Measurements from ENCODE around the gene SRSF10. TPM values are rescaled to one million over a fixed set of nuclear protein-coding genes. Genes with fewer than 3 reads are reported as not detected.
"Not testable (repeated sequence)": the region's sequence is repeated elsewhere in the genome, so short reads cannot be mapped to it uniquely, and the experiment has no call there.

Gene SRSF10
- total RNA-seq, 1 donor from 2014 or later: 70.2 TPM

- no peak for DNase-seq (ENCODE audit: low read depth in 2 of 2)
Observed at GRCh38 chr1:23997812-23998211, 17.7 kb upstream of the SRSF10 start.

DNA sequence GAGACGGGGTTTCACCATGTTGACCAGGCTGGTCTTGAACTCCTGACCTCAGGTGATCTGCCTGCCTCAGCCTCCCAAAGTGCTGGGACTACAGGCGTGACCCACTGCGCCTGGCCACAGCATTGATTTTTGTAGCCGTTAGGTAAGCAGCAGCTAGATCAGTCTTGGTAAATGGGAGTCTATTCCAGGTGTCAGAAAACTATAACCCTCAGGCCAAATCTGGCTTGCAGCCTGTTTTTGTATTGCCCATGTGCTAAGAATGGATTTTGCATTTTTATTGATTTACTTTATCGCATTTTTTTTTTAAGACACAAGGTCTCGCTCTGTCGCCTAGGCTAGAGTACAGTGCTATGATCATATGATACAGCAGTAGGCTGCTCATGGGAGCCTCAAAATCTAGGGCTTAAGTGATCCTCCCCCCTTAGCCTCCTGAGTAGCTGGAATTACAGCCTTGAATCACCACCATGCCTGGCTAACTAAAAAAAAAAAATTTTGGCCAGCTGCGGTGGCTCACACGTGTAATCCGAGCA is 16.6 kb upstream of the SRSF10 start:
- DNase-seq (ENCODE audit: low read depth in 2 of 2): no peak

DNA sequence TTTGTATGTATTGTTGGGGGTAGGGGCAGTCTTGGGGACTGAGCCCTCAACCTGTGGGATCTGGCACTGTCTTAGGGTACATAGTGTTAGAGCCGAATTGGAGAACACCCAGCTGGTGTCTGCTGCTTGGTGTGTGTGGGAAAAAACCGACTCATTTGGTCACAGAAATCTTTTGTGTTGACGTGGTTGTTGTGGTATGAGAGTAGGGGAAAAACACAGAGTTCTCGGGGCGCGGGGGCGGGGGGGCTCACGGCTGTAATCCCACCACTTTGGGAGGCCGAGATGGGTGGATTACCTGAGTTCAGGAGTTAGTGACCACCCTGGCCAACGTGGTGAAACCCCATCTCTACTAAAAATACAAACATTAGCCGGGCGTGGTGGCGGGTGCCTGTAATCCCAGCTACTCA is 15.3 kb upstream of the SRSF10 start:
- no peak for DNase-seq (ENCODE audit: low read depth in 2 of 2)

DNA sequence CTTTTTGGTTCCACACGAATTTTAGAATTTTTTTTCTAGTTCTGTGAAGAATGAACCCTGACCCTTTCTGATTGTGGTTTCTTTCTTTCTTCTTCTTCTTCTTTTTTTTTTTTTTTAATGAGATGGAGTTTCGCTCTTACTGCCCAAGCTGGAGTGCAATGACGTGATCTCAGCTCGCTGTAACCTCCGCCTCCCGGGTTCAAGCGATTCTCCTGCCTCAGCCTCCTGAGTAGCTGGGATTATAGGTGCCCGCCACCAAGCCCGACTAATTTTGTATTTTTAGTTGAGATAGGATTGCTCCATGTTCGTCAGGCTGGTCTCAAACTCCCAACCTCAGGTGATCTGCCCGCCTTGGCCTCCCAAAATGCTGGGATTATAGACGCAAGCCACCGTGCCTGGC is 11.9 kb upstream of the SRSF10 start:
- not testable (repeated sequence) for DNase-seq (ENCODE audit: low read depth in 2 of 2)

DNA sequence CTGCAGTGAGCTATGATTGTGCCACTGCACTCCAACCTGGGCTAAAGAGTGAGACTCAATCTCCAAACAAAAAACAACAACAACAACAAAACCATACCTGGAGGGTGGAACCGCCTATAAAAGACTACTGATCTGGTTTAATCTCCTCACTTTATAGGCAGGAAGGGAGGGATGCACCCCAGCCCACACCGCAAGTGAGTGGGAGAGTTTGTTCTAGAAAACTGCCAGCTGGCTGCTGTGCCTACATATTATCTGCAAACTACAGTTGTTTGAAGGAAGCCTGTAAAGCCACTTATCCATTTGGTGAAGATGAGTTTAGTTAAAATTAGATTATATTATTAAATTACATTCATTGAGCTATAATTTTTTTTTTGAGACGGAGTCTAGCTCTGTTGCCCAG is 9.1 kb upstream of the SRSF10 start:
- no peak for DNase-seq (ENCODE audit: low read depth in 2 of 2)

- DNase-seq (ENCODE audit: low read depth in 2 of 2): not testable (repeated sequence)
Observed at GRCh38 chr1:23987038-23987437, 6.9 kb upstream of the SRSF10 start.

GRCh38 chr1:23984417-23985186 is 4.5 kb upstream of the SRSF10 start:
- DNase-seq (ENCODE audit: low read depth in 2 of 2): peak; percentile 26 to 84

GRCh38 chr1:23980728-23981070 is 572 bp upstream of the SRSF10 start:
- peak; percentile 43 to 56 for DNase-seq (ENCODE audit: low read depth in 2 of 2)

GRCh38 chr1:23979387-23979880 is 693 bp downstream of the SRSF10 start:
- DNase-seq (ENCODE audit: low read depth in 2 of 2): peak; percentile 28 to 46

DNA sequence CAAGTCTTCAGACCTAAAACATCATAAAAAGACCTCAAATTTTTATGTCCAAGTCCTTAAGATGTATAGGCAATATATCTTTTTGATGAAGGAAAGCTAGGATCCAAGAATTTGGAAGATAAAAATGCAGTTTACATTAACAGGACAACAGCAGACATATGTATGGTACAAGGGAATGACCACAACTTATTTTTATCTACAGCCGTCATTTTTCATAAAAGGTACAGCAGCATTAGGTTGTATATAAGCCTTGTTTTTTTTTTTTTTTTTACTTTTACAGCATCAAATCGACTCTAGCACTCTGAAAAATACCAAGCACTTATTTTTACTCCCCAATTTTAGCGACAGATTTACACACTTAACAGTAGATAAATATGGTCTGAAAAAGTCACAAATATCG is 1.3 kb downstream of the SRSF10 start:
- DNase-seq (ENCODE audit: low read depth in 2 of 2): no peak

DNA sequence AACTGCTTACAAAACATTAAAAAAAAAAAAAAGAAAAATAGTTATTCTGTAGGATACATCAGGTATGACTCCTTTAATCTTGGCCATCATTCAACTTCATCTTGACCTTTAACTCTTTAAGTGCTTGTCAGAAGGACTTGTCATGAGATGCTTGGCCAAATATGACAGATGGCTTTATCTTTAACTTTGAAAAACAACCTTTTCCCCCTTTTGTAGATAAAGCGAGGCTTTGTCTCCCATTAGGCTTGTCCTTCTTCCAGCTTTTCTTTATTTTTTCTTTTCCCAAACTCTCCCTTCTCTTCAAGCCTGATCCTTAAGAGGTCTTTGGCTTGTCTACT is 2.3 kb downstream of the SRSF10 start:
- DNase-seq (ENCODE audit: low read depth in 2 of 2): no peak

DNA sequence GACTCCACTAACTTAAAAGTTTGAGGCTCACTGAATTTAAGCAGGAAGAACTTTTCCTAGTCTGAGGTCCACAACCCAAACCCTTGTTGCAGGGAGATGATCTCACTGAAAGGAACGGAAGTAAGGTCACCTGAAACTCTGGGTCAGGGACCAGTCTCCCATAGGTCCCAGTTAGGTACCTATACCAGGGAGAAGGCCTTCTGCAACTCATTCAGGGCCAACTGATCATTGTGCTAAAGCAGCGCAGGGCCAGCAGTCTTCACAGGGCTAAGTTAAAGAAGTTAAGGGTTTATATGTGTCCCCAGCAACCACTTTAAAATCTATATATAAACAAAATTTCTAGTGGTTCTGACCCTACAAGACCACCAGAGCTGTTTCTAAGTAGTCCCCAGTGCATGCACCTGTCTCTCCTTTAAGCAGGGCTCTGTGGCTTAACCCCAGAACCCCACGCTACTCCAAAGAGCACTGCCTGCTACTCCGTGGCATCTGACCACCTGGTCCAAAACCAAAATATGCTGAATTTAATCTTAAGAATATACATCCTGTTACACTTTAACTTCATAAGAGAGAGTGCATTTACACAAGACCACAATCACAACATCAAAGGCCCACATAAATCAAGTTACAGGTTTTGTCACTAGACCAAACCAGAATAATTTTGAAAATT is 2.8 kb downstream of the SRSF10 start:
- DNase-seq (ENCODE audit: low read depth in 2 of 2): no peak

DNA sequence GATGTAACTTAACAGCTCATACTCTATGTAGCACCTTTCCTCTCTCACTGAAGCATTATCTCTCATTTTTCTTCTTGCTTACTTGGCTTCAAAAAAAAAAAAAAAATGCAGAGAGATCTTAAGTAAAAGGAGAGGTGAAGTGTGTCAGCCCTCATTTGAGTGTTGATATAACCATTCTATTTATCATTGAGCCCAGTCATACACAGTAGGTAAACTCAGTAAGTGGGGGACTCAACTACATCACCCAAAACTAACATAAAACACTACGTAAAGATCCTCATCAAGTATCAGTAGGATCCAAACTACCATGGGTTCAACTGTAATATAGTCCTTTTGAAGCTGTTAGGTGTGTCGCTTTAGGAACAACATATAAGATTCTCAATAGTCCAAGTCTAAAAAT is 12.3 kb downstream of the SRSF10 start:
- no peak for DNase-seq (ENCODE audit: low read depth in 2 of 2)

GRCh38 chr1:23966973-23967493 is 13.1 kb downstream of the SRSF10 start:
- DNase-seq (ENCODE audit: low read depth in 2 of 2): no peak

DNA sequence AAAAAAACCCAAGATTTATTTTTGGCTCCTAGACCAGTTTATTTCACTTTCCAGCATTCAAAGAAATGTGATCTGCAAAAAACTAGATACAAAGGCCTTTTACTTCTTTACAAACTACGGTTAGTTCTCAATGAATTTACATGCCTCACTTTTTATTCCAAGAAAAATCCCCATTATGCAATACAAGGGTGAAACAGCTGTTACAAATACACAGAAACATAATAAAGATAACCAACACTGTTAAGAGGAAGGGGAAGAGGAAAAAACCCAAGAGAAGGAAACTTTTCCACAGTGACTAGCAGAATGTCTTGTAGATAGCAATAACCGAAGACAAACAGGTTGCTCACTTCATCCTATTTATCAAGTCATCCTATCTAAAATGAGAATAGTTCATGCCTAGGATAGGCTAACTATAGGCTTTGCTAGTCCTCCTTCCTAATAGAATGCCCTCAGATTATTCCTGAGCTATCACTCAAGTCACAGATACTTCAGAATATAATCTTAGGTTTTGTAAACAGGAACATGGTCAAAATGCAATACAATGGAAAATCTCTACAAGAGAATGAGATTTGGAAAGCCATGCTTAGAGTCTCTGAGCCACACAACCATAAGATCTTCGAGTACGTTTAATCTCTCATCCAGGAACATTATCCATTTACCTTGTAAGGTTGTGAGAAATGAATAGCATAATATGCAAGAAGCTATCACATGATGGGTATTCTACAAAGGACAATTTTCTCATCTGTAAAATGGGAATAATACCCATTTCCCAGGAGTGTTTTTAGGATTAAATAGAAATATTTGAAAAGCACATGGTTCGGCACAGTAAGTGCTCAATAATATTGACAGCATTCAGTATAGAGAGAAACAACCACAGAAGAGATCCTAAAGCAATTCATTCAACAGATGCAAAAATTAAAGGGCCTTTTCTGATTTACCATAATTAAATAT is 15.1 kb downstream of the SRSF10 start:
- DNase-seq (ENCODE audit: low read depth in 2 of 2): no peak

DNA sequence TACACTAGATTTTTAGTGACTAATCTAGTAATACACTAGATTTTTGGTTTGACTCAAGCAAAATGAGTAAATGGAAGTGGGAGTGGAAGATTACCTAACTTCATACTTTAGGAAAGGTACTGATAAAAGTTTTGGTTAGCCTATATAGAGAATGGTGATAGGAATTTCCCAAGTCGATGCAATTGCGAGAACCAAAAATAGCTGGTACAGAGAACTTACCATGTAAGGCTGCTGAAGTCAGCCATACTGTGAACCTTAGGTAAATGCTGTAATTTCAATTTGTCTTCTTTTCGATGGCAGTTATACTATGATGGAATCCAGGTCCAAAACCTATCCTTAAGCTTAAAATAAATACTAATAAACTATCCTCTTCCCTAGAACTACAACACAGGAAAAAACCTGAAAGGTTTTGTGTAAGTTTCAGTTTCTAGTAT is 15.9 kb downstream of the SRSF10 start:
- no peak for DNase-seq (ENCODE audit: low read depth in 2 of 2)

DNA sequence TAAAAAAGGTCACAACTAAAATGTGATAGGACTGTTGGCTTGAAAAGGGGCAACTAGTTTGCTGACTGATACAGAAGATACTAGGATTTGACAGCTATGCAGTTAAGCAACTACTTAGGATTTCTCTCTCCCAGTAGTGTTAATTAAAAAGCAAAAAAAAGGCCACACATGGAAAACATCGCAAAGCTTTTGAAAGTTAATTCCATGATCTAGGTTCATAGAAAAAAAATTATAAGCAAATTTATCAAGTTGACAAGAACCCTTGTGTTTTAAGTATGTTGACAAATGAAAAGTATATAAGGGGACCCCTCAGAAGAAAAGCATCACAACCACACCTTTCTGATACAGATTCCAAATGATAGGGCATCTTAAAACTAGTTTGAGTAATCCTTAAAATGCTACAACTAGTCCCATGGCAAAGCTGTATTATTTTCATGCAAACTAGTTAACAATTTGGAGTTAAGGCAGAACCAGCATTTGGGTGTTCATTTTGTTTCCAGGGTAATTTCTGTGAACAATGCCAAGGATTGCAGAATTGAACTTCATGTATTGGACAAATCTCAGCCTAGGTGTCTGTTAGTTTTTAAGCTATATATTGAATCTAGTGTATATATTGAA is 16.4 kb downstream of the SRSF10 start:
- no peak for DNase-seq (ENCODE audit: low read depth in 2 of 2)

DNA sequence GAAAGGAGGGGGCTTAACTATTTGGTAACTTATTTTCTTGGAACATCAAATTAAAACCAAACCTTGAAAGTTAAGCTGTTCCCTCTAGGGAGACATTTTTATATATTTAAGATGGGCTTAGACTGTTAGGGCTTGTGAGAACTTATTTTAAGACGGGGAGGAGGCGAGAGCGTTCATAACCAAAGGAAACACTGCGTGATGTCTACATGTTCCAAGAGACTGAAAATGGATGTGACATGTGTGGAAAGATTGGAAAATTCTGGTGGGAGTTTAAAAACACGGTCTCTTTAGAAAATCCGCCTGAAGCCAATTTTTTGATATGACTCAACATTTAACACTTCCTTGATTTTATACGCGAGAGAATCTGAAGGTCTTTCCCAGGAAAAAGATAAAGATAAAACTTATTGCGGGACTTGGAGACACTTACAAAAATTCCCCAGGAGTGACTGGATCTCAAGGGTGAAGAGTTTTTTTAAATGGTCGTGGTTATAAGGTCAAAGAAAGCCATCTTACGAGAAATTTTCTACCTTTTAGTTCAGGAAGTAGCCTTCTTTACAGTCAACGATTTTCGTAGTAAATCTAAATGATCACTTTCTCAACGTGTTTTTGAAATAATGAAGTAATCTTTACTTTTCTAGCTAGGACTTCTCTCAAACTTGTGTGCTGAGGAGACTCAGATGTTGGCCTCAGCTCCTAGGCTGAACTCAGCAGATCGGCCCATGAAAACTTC is 19.7 kb downstream of the SRSF10 start:
- peak in 1 of 2 donors; percentile 51 for DNase-seq (ENCODE audit: low read depth in 2 of 2)

DNA sequence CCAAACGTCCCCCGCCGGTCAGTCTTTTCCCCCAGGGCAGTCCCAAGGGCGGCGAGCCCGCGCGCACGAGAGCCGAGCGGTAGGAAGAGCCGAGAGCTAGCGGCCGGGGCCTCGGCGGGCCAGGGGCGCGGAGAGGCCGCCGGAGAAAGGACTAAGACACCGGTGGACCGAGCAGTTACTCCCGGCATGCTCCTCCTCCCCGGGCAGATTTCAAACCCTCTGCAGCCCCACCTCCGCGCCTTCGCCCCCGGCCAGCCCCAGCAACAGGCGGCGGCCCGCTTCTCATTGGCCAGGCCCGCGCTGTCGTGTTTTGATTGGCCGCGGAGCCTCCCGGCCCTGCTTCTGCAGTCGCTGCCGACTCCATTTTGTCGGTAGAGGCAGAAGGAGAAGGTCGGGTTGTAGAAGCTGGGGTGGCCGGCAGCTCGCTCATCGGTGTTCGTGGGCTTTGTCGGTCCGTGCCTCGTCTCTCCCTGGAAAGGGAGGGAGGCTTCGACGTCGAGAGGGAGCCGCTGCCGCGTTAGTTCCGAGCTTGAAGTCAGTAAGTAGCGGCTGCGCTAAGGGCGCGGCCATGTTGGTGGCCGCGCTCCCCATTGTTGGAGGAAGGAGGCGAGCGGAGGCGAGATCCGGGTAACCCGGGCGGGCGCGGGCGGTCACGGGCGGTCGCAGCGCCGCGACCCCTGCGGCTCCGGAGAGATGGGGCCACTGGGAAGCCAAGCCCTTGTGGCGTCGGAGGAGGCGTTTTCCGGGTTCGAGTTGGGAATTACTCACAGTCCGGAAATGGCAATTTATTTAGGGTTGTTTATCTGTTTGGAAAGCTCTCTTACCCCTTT is 20.5 kb downstream of the SRSF10 start, which contains the start of gene PNRC2:
PNRC2 (plus strand) TSS at position 368 of the 830 bp plus-strand sequence. CDS start 1,630 bp downstream, outside the sequence.
- DNase-seq (ENCODE audit: low read depth in 2 of 2): peak; percentile 96 to 97
